ENCODE measurements around the gene PIAS4. TPM values are rescaled to one million over a fixed set of nuclear protein-coding genes. Genes with fewer than 3 reads are reported as not detected.

The PIAS4 gene
- total and polyA plus RNA-seq, 2 experiments from 2014 or later, result 6.9 to 16.8 TPM

DNA sequence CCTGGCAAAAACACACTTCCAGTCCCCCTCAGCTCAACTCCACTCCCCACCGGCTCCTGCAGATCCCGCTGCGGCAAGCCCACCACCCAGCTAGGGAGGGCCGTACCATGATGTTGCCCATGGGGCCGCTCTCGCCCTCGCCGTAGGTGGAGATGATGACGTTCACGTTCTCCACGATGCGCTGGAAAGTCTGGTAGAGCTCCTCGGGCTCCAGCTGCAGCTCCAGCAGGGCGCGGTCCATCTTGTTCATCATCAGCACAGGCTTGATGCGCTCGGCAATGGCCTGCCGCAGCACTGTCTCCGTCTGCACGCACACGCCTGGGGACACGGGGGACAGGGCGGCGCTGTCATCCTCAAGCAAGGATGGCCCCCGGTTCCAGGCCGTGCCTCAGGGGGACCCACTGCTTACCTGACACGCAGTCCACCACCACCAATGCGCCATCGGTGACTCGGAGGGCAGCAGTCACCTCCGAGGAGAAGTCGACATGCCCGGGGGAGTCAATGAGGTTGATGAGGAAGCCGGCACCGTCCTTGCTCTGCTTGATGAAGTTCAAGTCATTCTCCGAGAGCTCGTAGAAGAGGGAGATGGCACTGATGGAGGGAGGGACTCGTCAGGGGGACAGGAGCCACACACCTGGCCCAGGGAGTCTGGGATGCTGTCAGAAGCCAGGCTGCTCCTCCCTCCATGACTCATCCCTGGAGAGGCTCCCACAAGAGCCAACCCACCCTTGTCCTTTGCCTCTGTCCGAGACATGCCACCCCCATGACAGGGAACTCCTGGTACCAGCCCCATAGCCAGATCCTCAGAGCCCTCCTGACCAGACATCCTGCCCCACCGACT is 24.6 kb upstream of the PIAS4 start:
- Histone ChIP-seq H3K4me2 (ENCODE audit: unreplicated experiment) (peak overlapping the region; percentile 88), H3K27ac (peak overlapping the region; percentile 98), H3F3A (ENCODE audit: insufficient read depth) (peaks cover 40% of the 10 kb centered on the region), H3K9me3 (ENCODE audit: low read depth) (no peaks in the 10 kb centered on the region), H2AFZ (no peak overlapping the region), H3K9me2 (ENCODE audit: insufficient read depth) (no peaks in the 10 kb centered on the region), H3K36me3 (ENCODE audit: low read depth) (peaks cover 60% of the 10 kb centered on the region), H3K4me1 (ENCODE audit: insufficient read depth) (peaks cover 16% of the 10 kb centered on the region), H3K9ac (peak overlapping the region; percentile 99), H4K20me1 (ENCODE audit: insufficient read depth) (peaks cover 31% of the 10 kb centered on the region), H3K4me3 (peak overlapping the region; percentile 97), H3K27me3 (replicated peaks; ENCODE audit: insufficient read depth) (no peaks in the 10 kb centered on the region), H3K79me2 (ENCODE audit: insufficient read depth) (peaks cover 77% of the 10 kb centered on the region)
- 71 to 74% methylated on average over 38 to 40 of the region's 40 CpGs for WGBS, 2 experiments (ENCODE audit: low coverage in 1 of 2, low lambda C conversion rate in 2 of 2, missing lambda C conversion rate in 2 of 2)
- in situ Hi-C loops (cut with MboI), result no loop called here
- TF ChIP-seq EZH2 (IDR thresholded peaks at IDR 0.05; ENCODE audit: insufficient read depth, poor library complexity, severe bottlenecking) (no peak), EZH2phosphoT487 (IDR thresholded peaks at IDR 0.05; ENCODE audit: insufficient read depth, low read depth) (no peak)
- DNase-seq, result peak; percentile 89

DNA sequence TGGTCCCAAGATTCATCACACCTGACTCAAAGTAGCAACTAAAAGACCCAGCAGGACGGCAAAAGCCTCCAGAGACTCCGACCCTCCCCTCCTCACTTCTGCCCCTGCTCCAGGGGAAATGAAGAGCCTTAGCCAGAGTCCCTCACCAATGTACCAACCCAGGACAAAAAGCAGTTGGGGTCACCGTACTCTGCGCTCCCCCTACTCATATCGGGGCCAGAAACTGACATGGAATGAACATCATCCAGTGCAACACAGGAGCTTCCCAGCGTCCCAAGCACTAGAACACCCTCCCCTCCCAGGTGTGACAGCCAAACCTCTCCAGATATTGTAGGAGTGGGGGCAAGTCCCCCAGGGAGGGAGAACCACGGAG is 24.0 kb upstream of the PIAS4 start:
- Histone ChIP-seq H3K4me3 (peak overlapping the region; percentile 97), H3K9ac (peak overlapping the region; percentile 99), H2AFZ (no peak overlapping the region), H3F3A (ENCODE audit: insufficient read depth) (peaks cover 39% of the 10 kb centered on the region), H3K79me2 (ENCODE audit: insufficient read depth) (peaks cover 71% of the 10 kb centered on the region), H3K27ac (peak overlapping the region; percentile 98), H4K20me1 (ENCODE audit: insufficient read depth) (peaks cover 31% of the 10 kb centered on the region), H3K4me2 (ENCODE audit: unreplicated experiment) (peak overlapping the region; percentile 88), H3K27me3 (replicated peaks; ENCODE audit: insufficient read depth) (no peaks in the 10 kb centered on the region), H3K9me3 (ENCODE audit: low read depth) (no peaks in the 10 kb centered on the region), H3K9me2 (ENCODE audit: insufficient read depth) (no peaks in the 10 kb centered on the region), H3K36me3 (ENCODE audit: low read depth) (peaks cover 55% of the 10 kb centered on the region), H3K4me1 (ENCODE audit: insufficient read depth) (peaks cover 16% of the 10 kb centered on the region)
- TF ChIP-seq EZH2phosphoT487 (IDR thresholded peaks at IDR 0.05; ENCODE audit: insufficient read depth, low read depth), result no peak
- no peak for TF ChIP-seq EZH2 (IDR thresholded peaks at IDR 0.05; ENCODE audit: insufficient read depth, poor library complexity, severe bottlenecking)
- in situ Hi-C loops (cut with MboI), result no loop called here
- no peak for DNase-seq
- WGBS, 2 experiments (ENCODE audit: low coverage in 1 of 2, low lambda C conversion rate in 2 of 2, missing lambda C conversion rate in 2 of 2), result 57 to 65% methylated on average over 7 of the region's 7 CpGs

DNA sequence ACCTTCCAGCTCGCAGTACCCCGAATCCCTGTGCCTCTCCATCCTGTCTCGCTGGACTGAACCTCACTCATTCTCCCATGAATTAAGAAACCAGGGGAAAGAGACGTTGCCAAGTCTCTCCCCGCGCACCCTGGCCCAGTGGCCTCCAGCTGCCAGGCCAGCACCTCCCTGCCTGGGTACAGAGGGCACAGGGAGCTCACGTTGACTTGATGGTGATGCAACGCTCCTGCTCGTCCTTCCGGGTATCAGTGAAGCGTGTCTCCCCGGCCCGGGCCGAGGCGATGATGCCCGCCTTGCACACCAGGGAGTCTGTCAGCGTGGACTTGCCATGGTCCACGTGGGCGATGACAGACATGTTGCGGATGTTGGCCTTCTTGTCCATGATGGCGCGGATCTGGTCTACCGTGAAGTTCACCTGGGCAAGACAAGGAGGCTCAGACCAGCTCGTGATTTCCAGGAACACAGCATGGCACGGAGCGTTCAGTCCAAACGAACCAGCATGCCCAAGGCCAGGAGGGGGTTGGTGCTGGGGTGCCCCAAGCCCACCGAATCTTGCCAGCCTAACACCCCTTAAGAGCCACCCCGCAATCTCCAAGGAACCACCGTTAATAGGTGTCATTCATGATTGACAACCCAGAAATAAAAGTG is 23.5 kb upstream of the PIAS4 start:
- peak; percentile 88 for DNase-seq
- H3K27me3 ChIP-seq (replicated peaks; ENCODE audit: insufficient read depth), result no peaks in the 10 kb centered on the region
- H3K4me1 ChIP-seq (ENCODE audit: insufficient read depth), result peaks cover 17% of the 10 kb centered on the region
- H3K79me2 ChIP-seq (ENCODE audit: insufficient read depth), result peaks cover 67% of the 10 kb centered on the region
- in situ Hi-C loops (cut with MboI), result no loop called here
- H3K4me2 ChIP-seq (ENCODE audit: unreplicated experiment), result peak overlapping the region; percentile 88
- peaks cover 28% of the 10 kb centered on the region for H4K20me1 ChIP-seq (ENCODE audit: insufficient read depth)
- no peaks in the 10 kb centered on the region for H3K9me3 ChIP-seq (ENCODE audit: low read depth)
- peak overlapping the region; percentile 98 for H3K27ac ChIP-seq
- no peak for TF ChIP-seq EZH2phosphoT487 (IDR thresholded peaks at IDR 0.05; ENCODE audit: insufficient read depth, low read depth)
- no peak for TF ChIP-seq EZH2 (IDR thresholded peaks at IDR 0.05; ENCODE audit: insufficient read depth, poor library complexity, severe bottlenecking)
- no peak overlapping the region for H2AFZ ChIP-seq
- H3K36me3 ChIP-seq (ENCODE audit: low read depth), result peaks cover 51% of the 10 kb centered on the region
- H3K9ac ChIP-seq, result peak overlapping the region; percentile 99
- no peaks in the 10 kb centered on the region for H3K9me2 ChIP-seq (ENCODE audit: insufficient read depth)
- H3F3A ChIP-seq (ENCODE audit: insufficient read depth), result peaks cover 37% of the 10 kb centered on the region
- H3K4me3 ChIP-seq, result peak overlapping the region; percentile 97
- 4 to 6% methylated on average over 29 to 30 of the region's 30 CpGs for WGBS, 2 experiments (ENCODE audit: low coverage in 1 of 2, low lambda C conversion rate in 2 of 2, missing lambda C conversion rate in 2 of 2)

GRCh38 chr19:3984584-3984907 is 23.0 kb upstream of the PIAS4 start:
- Histone ChIP-seq H3K4me3 (peak overlapping the region; percentile 97), H3K79me2 (ENCODE audit: insufficient read depth) (peaks cover 62% of the 10 kb centered on the region), H3K9me2 (ENCODE audit: insufficient read depth) (no peaks in the 10 kb centered on the region), H3K4me1 (ENCODE audit: insufficient read depth) (peaks cover 19% of the 10 kb centered on the region), H3K36me3 (ENCODE audit: low read depth) (peaks cover 46% of the 10 kb centered on the region), H3K9ac (peak overlapping the region; percentile 99), H4K20me1 (ENCODE audit: insufficient read depth) (peaks cover 25% of the 10 kb centered on the region), H3K9me3 (ENCODE audit: low read depth) (no peaks in the 10 kb centered on the region), H3K27ac (peak overlapping the region; percentile 98), H3K27me3 (replicated peaks; ENCODE audit: insufficient read depth) (no peaks in the 10 kb centered on the region), H2AFZ (no peak overlapping the region), H3F3A (ENCODE audit: insufficient read depth) (peaks cover 32% of the 10 kb centered on the region), H3K4me2 (ENCODE audit: unreplicated experiment) (peak overlapping the region; percentile 88)
- TF ChIP-seq EZH2 (IDR thresholded peaks at IDR 0.05; ENCODE audit: insufficient read depth, poor library complexity, severe bottlenecking) (no peak), EZH2phosphoT487 (IDR thresholded peaks at IDR 0.05; ENCODE audit: insufficient read depth, low read depth) (no peak)
- no peak for DNase-seq
- 1 to 2% methylated on average over 10 of the region's 10 CpGs for WGBS, 2 experiments (ENCODE audit: low coverage in 1 of 2, low lambda C conversion rate in 2 of 2, missing lambda C conversion rate in 2 of 2)
- in situ Hi-C loops (cut with MboI), result no loop called here
